Right cardiac atrium (tissue), 5 donors: ENCODE data around the gene ADAMTSL3. TPM values are rescaled to one million over a fixed set of nuclear protein-coding genes. Genes with fewer than 3 reads are reported as not detected.
"Not testable (repeated sequence)": the region's sequence is repeated elsewhere in the genome, so short reads cannot be mapped to it uniquely, and the experiment has no call there.

ENCODE experiments used
- ATAC-seq, 2 donors: fragments of 200-7000 bp; cut with Tn5 transposase; one replicate each; pipeline versions ENCODE4 v1.8.0 to v1.9.1; 2020; ENCODE audit warnings: moderate library complexity in 2 of 2, mild to moderate bottlenecking in 1 of 2
- DNase-seq, 3 donors: peaks; one replicate each; pipeline ENCODE4 v3.0.0-alpha.2; 2020
- H3K27ac ChIP-seq: one replicate; pipeline ENCODE4 v1.5.1; 2013; ENCODE audit warnings: mild to moderate bottlenecking, low read length, control low read depth, moderate library complexity
- H3K27me3 ChIP-seq: one replicate; pipeline ENCODE4 v1.6.1; 2013; ENCODE audit not compliant: control insufficient read depth, insufficient read depth
- H3K4me1 ChIP-seq: one replicate; pipeline ENCODE4 v1.6.1; 2013; ENCODE audit warnings: low read length; ENCODE audit not compliant: control insufficient read depth, insufficient read depth
- H3K4me3 ChIP-seq: one replicate; pipeline ENCODE4 v1.5.1; 2013; ENCODE audit warnings: low read length, control low read depth
- H3K9me3 ChIP-seq: one replicate; pipeline ENCODE4 v1.6.1; 2013; ENCODE audit warnings: low read length; ENCODE audit not compliant: control insufficient read depth
- WGBS: extraction: QIAGEN DNeasy Blood & Tissue Kit; methylation state at CpG from one replicate; pipeline ENCODE4 v1.1.7; 2013; 5-methylcytosine and 5-hydroxymethylcytosine counted together
- intact Hi-C, 4 donors: fragments of 100-400 bp; cut with DNase I; formaldehyde crosslinking; loops; one replicate each; pipeline versions ENCODE4 v1.11.0 to v1.14.0; 2022 to 2023
- polyA plus RNA-seq: library from polyadenylated mRNA; stranded (reverse); fragments of 200-250 nt; gene quantifications from one replicate; pipeline ENCODE4 v1.2.3, GENCODE V29; 2013
- total RNA-seq, 4 donors: library from RNA; stranded (reverse); fragmentation: NEBNext Ultra II Directional; extraction: Animal tissue kit (Norgen Biotek cat#: 25700); gene quantifications; one replicate each; pipeline ENCODE4 v1.2.1, GENCODE V29; 2021
- donor health status: healthy with polysubstance abuse.
- donor health status: DM: no; HTN: yes; CAD: no.
- donor health status: DM: no; HTN: no; CAD: no.
- donor health status: DM: no; HTN: yes; CAD: no; lungs with severe emphysema.
- donor health status: DM: yes; HTN: yes; CAD: no.

The ADAMTSL3 gene
- total and polyA plus RNA-seq, 5 donors, result 4.7 to 50.2 (median 46.9) TPM

GRCh38 chr15:84034578-84035398, 380.9 kb downstream of the ADAMTSL3 start:
- Histone ChIP-seq H3K9me3 (no peaks in the 10 kb centered on the region), H3K27ac (no peak overlapping the region), H3K4me3 (no peak overlapping the region), H3K4me1 (no peaks in the 10 kb centered on the region), H3K27me3 (no peaks in the 10 kb centered on the region)
- 67% methylated on average over 3 of the region's 3 CpGs for WGBS
- intact Hi-C loops, result loop anchor here in 1 of 4 donors (10.0 kb wide), 1 partner anchor 470 kb away; no protein-coding TSS in a partner anchor
- DNase-seq, result no peak
- ATAC-seq, result no peak

GRCh38 chr15:84035399-84035766, 381.5 kb downstream of the ADAMTSL3 start:
- WGBS, result 12% methylated on average over 2 of the region's 2 CpGs
- H3K27ac ChIP-seq, result no peak overlapping the region
- ATAC-seq, result peak; percentile 53 to 55

GRCh38 chr15:84037301-84037700, 383.4 kb downstream of the ADAMTSL3 start:
- H3K4me3 ChIP-seq, result no peak overlapping the region
- DNase-seq (no peak), ATAC-seq (no peak)
- no peaks in the 10 kb centered on the region for H3K9me3 ChIP-seq
- intact Hi-C loops, result loop anchor here in 1 of 4 donors (10.0 kb wide), 1 partner anchor 472 kb away; no protein-coding TSS in a partner anchor
- no peaks in the 10 kb centered on the region for H3K4me1 ChIP-seq
- no peak overlapping the region for H3K27ac ChIP-seq
- no peaks in the 10 kb centered on the region for H3K27me3 ChIP-seq

More at GRCh38 chr15:84035399-84035766, 381.5 kb downstream of the ADAMTSL3 start:
- H3K4me3 ChIP-seq, result no peak overlapping the region
- H3K27me3 ChIP-seq, result no peaks in the 10 kb centered on the region
- no peaks in the 10 kb centered on the region for H3K9me3 ChIP-seq
- intact Hi-C loops, result loop anchor here in 1 of 4 donors (10.0 kb wide), 1 partner anchor 471 kb away; no protein-coding TSS in a partner anchor
- H3K4me1 ChIP-seq, result no peaks in the 10 kb centered on the region
- no peak for DNase-seq

GRCh38 chr15:84042434-84043056, 388.6 kb downstream of the ADAMTSL3 start:
- 87% methylated on average over 18 of the region's 18 CpGs for WGBS
- not testable (repeated sequence) for DNase-seq, H3K27ac ChIP-seq

GRCh38 chr15:84046064-84046637, 392.2 kb downstream of the ADAMTSL3 start:
- Histone ChIP-seq H3K4me1 (no peaks in the 10 kb centered on the region), H3K27ac (no peak overlapping the region), H3K4me3 (no peak overlapping the region), H3K9me3 (no peaks in the 10 kb centered on the region), H3K27me3 (no peaks in the 10 kb centered on the region)
- no peak for ATAC-seq
- no peak for DNase-seq
- 89% methylated on average over 4 of the region's 4 CpGs for WGBS
- intact Hi-C loops, result no loop called here

More at GRCh38 chr15:84042434-84043056, 388.6 kb downstream of the ADAMTSL3 start:
- H3K4me3 ChIP-seq, ATAC-seq, H3K9me3 ChIP-seq, intact Hi-C loops, H3K4me1 ChIP-seq, H3K27me3 ChIP-seq: not testable (repeated sequence)

- DNase-seq, result not testable (repeated sequence)
Measured at GRCh38 chr15:84049480-84049879, 395.6 kb downstream of the ADAMTSL3 start.

GRCh38 chr15:84050076-84050475, 396.2 kb downstream of the ADAMTSL3 start:
- Histone ChIP-seq H3K27ac (no peak overlapping the region), H3K9me3 (no peaks in the 10 kb centered on the region), H3K27me3 (no peaks in the 10 kb centered on the region), H3K4me1 (no peaks in the 10 kb centered on the region), H3K4me3 (no peak overlapping the region)
- ATAC-seq, result no peak
- intact Hi-C loops, result no loop called here
- WGBS, result 53% methylated on average over 3 of the region's 3 CpGs
- DNase-seq, result no peak

More at GRCh38 chr15:84049480-84049879, 395.6 kb downstream of the ADAMTSL3 start:
- H3K27ac ChIP-seq, H3K4me3 ChIP-seq, H3K4me1 ChIP-seq, ATAC-seq, H3K27me3 ChIP-seq, intact Hi-C loops, H3K9me3 ChIP-seq: not testable (repeated sequence)
- 52% methylated on average over 4 of the region's 4 CpGs for WGBS

- H3K4me3 ChIP-seq, ATAC-seq, H3K9me3 ChIP-seq, H3K4me1 ChIP-seq, DNase-seq, H3K27ac ChIP-seq, intact Hi-C loops, H3K27me3 ChIP-seq: not testable (repeated sequence)
- WGBS, result 40% methylated on average over 1 of the region's 1 CpG
Measured at GRCh38 chr15:84051146-84051545, 397.2 kb downstream of the ADAMTSL3 start.

- 25% methylated on average over 1 of the region's 1 CpG for WGBS
- H3K9me3 ChIP-seq, DNase-seq, H3K4me1 ChIP-seq, intact Hi-C loops, ATAC-seq, H3K27me3 ChIP-seq, H3K27ac ChIP-seq, H3K4me3 ChIP-seq: not testable (repeated sequence)
Measured at GRCh38 chr15:84054544-84054943, 400.6 kb downstream of the ADAMTSL3 start.

- intact Hi-C loops, result no loop called here
- DNase-seq (no peak), ATAC-seq (no peak)
- Histone ChIP-seq H3K4me1 (no peaks in the 10 kb centered on the region), H3K9me3 (no peaks in the 10 kb centered on the region), H3K27ac (no peak overlapping the region), H3K27me3 (no peaks in the 10 kb centered on the region), H3K4me3 (no peak overlapping the region)
- WGBS, result 88% methylated on average over 5 of the region's 5 CpGs
Measured at GRCh38 chr15:84057714-84058331, 403.9 kb downstream of the ADAMTSL3 start.
